OCI-LY7 (cell line): ENCODE results near the gene ARHGAP30. TPM values are rescaled to one million over a fixed set of nuclear protein-coding genes. Genes with fewer than 3 reads are reported as not detected.

Source experiments
- BruUV-seq: library from RNA; stranded (reverse); fragments of 400-500 nt; replicated peaks from 2 replicates; lab custom pipeline; 2021; lab: Mats Ljungman, UMichigan
- CTCF ChIA-PET: fragments of 300-600 bp; sonication (Branson Sonifier 250); formaldehyde crosslinking; loops from one replicate; lab custom pipeline; 2022; ENCODE audit warnings: antibody characterized with exemption; ENCODE audit not compliant: unreplicated experiment; lab: Charles Lee
- POLR2A ChIA-PET: fragments of 300-600 bp; sonication (Branson Sonifier 250); formaldehyde crosslinking; loops from one replicate; lab custom pipeline; 2022; ENCODE audit warnings: antibody characterized with exemption; lab: Charles Lee
- DNase-seq: peaks from one replicate; pipeline ENCODE4 v3.0.0-alpha.2; 2015; ENCODE audit warnings: low spot score
- H2AFZ ChIP-seq: fragments of 200-600 bp; sonication (generic), shearing (Covaris generic); 2 replicates; pipeline ENCODE4 v1.6.1; 2014; ENCODE audit warnings: mild to moderate bottlenecking, antibody characterized with exemption, low read length, moderate library complexity
- H3K27ac ChIP-seq: fragments of 200-600 bp; sonication (generic); 2 replicates; pipeline ENCODE4 v1.5.1; 2014; ENCODE audit warnings: mixed run types, low read depth, mild to moderate bottlenecking, moderate library complexity, low read length, inconsistent platforms; ENCODE audit not compliant: poor library complexity, severe bottlenecking
- H3K36me3 ChIP-seq: fragments of 200-600 bp; sonication (generic); 2 replicates; pipeline ENCODE4 v1.6.1; 2014; ENCODE audit warnings: mild to moderate bottlenecking, antibody characterized with exemption, low read length, moderate library complexity, mixed read lengths; ENCODE audit not compliant: insufficient read depth
- H3K4me1 ChIP-seq: fragments of 200-600 bp; sonication (generic); 2 replicates; pipeline ENCODE4 v1.5.1; 2014; ENCODE audit warnings: mild to moderate bottlenecking, low read length; ENCODE audit not compliant: insufficient read depth, poor library complexity, severe bottlenecking
- H3K4me2 ChIP-seq: fragments of 200-600 bp; sonication (generic); 2 replicates; pipeline ENCODE4 v1.6.1; 2014; ENCODE audit warnings: mild to moderate bottlenecking, low read length
- H3K4me3 ChIP-seq: fragments of 200-600 bp; sonication (generic); 2 replicates; pipeline ENCODE4 v1.5.1; 2014; ENCODE audit warnings: mild to moderate bottlenecking, low read depth, low read length; ENCODE audit not compliant: poor library complexity, severe bottlenecking
- H3K79me2 ChIP-seq: fragments of 200-600 bp; sonication (generic); 2 replicates; pipeline ENCODE4 v1.6.1; 2016; ENCODE audit warnings: low read depth, mild to moderate bottlenecking, low read length, moderate library complexity, mixed read lengths; ENCODE audit not compliant: insufficient read depth
- H3K9me2 ChIP-seq: fragments of 200-600 bp; sonication (generic); 2 replicates; pipeline ENCODE4 v1.6.1; 2016; ENCODE audit warnings: mild to moderate bottlenecking, low read length, mixed read lengths; ENCODE audit not compliant: insufficient read depth
- H3K9me3 ChIP-seq: fragments of 200-600 bp; sonication (generic); 2 replicates; pipeline ENCODE4 v1.6.1; 2014; ENCODE audit warnings: mild to moderate bottlenecking, mixed run types, low read length, mixed read lengths
- H4K20me1 ChIP-seq: fragments of 200-600 bp; sonication (generic); 2 replicates; pipeline ENCODE4 v1.6.1; 2014; ENCODE audit warnings: mild to moderate bottlenecking, antibody characterized with exemption, low read length, moderate library complexity, mixed read lengths; ENCODE audit not compliant: insufficient read depth
- CTCF ChIP-seq: fragments of 200-600 bp; sonication (generic); conservative IDR thresholded peaks from 2 replicates; pipeline ENCODE4 v1.5.1; 2014; ENCODE audit warnings: mild to moderate bottlenecking, antibody characterized with exemption, low read length, moderate library complexity, mixed read lengths
- EZH2phosphoT487 ChIP-seq: fragments of 200-600 bp; sonication (generic); IDR thresholded peaks from 2 replicates; pipeline ENCODE4 v1.6.1; 2018; ENCODE audit warnings: low read depth, borderline replicate concordance, mild to moderate bottlenecking, mixed run types, antibody characterized with exemption, low read length, moderate library complexity, mixed read lengths
- intact Hi-C: fragments of 100-400 bp; cut with micrococcal nuclease; formaldehyde crosslinking; loops from one replicate; pipeline ENCODE4 v1.10.0; 2022; ENCODE audit not compliant: unreplicated experiment
- total RNA-seq, 2 experiments: library from RNA; depleted of rRNA in 1 of 2; stranded (reverse); fragments of >200 nt in 1 of 2; shearing (Covaris generic) in 1 of 2; gene quantifications; 2 replicates each; pipeline ENCODE4 v1.2.3, GENCODE V29; 2014 to 2022

ARHGAP30 gene
- total RNA-seq, 2 experiments from 2014 or later, result 56.2 to 101 TPM

GRCh38 chr1:161098210-161099068 is 28.7 kb upstream of the ARHGAP30 start, which contains the start of gene KLHDC9:
KLHDC9 (plus strand) TSS chr1:161098361; CDS start chr1:161098536, 175 bp downstream.
- CTCF ChIA-PET, result interaction anchor here (0.6 to 0.9 kb wide), 3 partner anchors 27 to 323 kb away, joined by 3 to 7 read pairs (median 3); no protein-coding TSS in a partner anchor
- peak; percentile 86 for DNase-seq
- POLR2A ChIA-PET, result interaction anchor here (0.5 to 1.6 kb wide), 7 partner anchors 9 to 108 kb away, joined by 3 to 9 read pairs (median 4); partner anchors contain the start of genes F11R, TSTD1 and USF1
- peak within 1 kb of the TSS; percentile 63 for H3K4me2 ChIP-seq
- no TSS peak for BruUV-seq
- peak within 1 kb of the TSS; percentile 50 for H3K27ac ChIP-seq
- peak within 1 kb of the TSS; percentile 49; the same call in 1 of the 2 replicates for H2AFZ ChIP-seq
- H3K9me3 ChIP-seq, result no peaks in the 10 kb centered on the region
- peaks cover 29% of the 10 kb centered on the region for H3K4me1 ChIP-seq
- 0 out of 2 replicates have a peak, but pooled peaks cover 4% of the 10 kb centered on the region for H4K20me1 ChIP-seq
- H3K9me2 ChIP-seq, result no peaks in the 10 kb centered on the region
- H3K79me2 ChIP-seq, result no peaks in the 10 kb centered on the region
- intact Hi-C loops, result loop anchor here (10.0 kb wide), 1 partner anchor 264 kb away; no protein-coding TSS in a partner anchor
- H3K4me3 ChIP-seq, result peak within 1 kb of the TSS; percentile 65
- peaks cover 39% of the 10 kb centered on the region for H3K36me3 ChIP-seq
- TF ChIP-seq CTCF (no peak), EZH2phosphoT487 (no peak)

GRCh38 chr1:161096530-161096929 is 26.8 kb upstream of the ARHGAP30 start:
- no peaks in the 10 kb centered on the region for H3K9me2 ChIP-seq
- peaks cover 23% of the 10 kb centered on the region for H3K36me3 ChIP-seq
- ChIA-PET POLR2A (no interaction called here), CTCF (interaction anchor here (1.2 kb wide), 1 partner anchor 99 kb away, joined by 6 read pairs; no protein-coding TSS in a partner anchor)
- no peak for DNase-seq
- H3K79me2 ChIP-seq, result no peaks in the 10 kb centered on the region
- no peak overlapping the region for H2AFZ ChIP-seq
- 0 out of 2 replicates have a peak, but pooled peaks cover 4% of the 10 kb centered on the region for H4K20me1 ChIP-seq
- BruUV-seq, result no TSS peak
- H3K4me2 ChIP-seq, result no peak overlapping the region
- H3K27ac ChIP-seq, result no peak overlapping the region
- no peak for TF ChIP-seq CTCF
- no peak for TF ChIP-seq EZH2phosphoT487
- peaks cover 29% of the 10 kb centered on the region for H3K4me1 ChIP-seq
- H3K9me3 ChIP-seq, result no peaks in the 10 kb centered on the region
- H3K4me3 ChIP-seq, result no peak overlapping the region
- intact Hi-C loops, result loop anchor here (2.0 to 10.0 kb wide), 2 partner anchors 52 to 262 kb away; partner anchors contain the start of gene USF1
